ENCODE measurements around the gene KCP. TPM values are rescaled to one million over a fixed set of nuclear protein-coding genes. Genes with fewer than 3 reads are reported as not detected.

Gene KCP
- polyA plus RNA-seq, 3 donors = 0.11 to 0.16 TPM; not detected in 1

DNA sequence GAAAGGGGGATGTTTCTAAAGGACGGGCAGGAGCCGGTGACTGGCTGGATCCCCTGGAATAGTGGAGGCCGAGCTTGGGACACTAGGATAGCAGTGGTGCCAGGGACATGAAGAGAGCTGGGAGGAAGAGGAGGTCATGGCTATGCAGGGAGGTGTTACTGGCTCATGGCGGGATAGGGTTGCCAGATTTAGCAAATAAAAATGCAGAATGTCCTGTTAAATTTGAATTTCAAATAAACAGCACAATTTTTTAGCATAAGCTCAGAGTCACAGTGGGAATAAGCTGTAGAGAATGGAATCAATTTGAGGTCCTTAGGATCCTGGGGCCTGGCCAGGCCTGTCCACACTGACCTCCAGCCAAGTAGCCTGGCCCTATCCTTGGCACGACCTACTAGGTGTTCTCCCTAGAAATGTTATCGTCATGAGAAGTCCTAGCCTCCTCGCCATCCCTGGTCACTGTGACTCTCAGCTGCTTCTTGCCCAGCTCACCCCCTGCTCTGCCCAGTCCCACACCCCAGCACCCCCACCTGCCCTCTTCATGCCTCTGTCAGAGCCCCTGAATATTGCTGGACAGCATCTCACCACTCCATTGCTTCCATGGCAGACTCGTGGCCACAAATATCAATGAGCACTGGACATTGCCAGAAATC is 7.6 kb upstream of the KCP start:
- no peaks in the 10 kb centered on the region for H3K36me3 ChIP-seq (replicated peaks in 1 of 2; ENCODE audit: control insufficient read depth in 1 of 2, insufficient read depth in 2 of 2, low read length in 2 of 2)
- no peaks in the 10 kb centered on the region for H4K20me1 ChIP-seq (ENCODE audit: insufficient read depth, low read length)
- peaks cover 4 to 9% of the 10 kb centered on the region in 2 donors for H3K36me3 Mint-ChIP-seq
- peaks cover 26% of the 10 kb centered on the region for H3K4me1 Mint-ChIP-seq
- no peak overlapping the region for H2AFZ ChIP-seq (ENCODE audit: insufficient read depth, low read depth, low read length, poor library complexity, severe bottlenecking)
- peaks cover 40 to 53% (median 46%) of the 10 kb centered on the region in 3 donors for H3K27me3 Mint-ChIP-seq (ENCODE audit: low read depth in 3 of 3)
- H3K4me2 ChIP-seq (replicated peaks; ENCODE audit: extremely low read depth, low read length, poor library complexity, severe bottlenecking) = no peak overlapping the region
- H3K79me2 ChIP-seq (ENCODE audit: insufficient read depth, low read length) = no peaks in the 10 kb centered on the region
- 98% methylated on average over 7 of the region's 8 CpGs for WGBS (ENCODE audit: insufficient coverage)
- H3K27ac ChIP-seq (ENCODE audit: low read depth in 1 of 2, low read length in 2 of 2) = no peak overlapping the region
- peaks cover 2 to 17% (median 9%) of the 10 kb centered on the region in 7 donors for H3K9me3 Mint-ChIP-seq
- no peak overlapping the region for H3K4me3 Mint-ChIP-seq
- H3K9me3 ChIP-seq (replicated peaks in 1 of 2; ENCODE audit: control insufficient read depth in 1 of 2, insufficient read depth in 1 of 2, low read length in 2 of 2) = no peaks in the 10 kb centered on the region
- no peak overlapping the region for H3K4me3 ChIP-seq (replicated peaks in 1 of 3; ENCODE audit: low read depth in 2 of 3, low read length in 3 of 3)
- DNase-seq = no peak
- TF ChIP-seq, protein P1, sequence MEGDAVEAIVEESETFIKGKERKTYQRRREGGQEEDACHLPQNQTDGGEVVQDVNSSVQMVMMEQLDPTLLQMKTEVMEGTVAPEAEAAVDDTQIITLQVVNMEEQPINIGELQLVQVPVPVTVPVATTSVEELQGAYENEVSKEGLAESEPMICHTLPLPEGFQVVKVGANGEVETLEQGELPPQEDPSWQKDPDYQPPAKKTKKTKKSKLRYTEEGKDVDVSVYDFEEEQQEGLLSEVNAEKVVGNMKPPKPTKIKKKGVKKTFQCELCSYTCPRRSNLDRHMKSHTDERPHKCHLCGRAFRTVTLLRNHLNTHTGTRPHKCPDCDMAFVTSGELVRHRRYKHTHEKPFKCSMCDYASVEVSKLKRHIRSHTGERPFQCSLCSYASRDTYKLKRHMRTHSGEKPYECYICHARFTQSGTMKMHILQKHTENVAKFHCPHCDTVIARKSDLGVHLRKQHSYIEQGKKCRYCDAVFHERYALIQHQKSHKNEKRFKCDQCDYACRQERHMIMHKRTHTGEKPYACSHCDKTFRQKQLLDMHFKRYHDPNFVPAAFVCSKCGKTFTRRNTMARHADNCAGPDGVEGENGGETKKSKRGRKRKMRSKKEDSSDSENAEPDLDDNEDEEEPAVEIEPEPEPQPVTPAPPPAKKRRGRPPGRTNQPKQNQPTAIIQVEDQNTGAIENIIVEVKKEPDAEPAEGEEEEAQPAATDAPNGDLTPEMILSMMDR (IDR thresholded peaks at IDR 0.05) = no peak
- H3K9ac ChIP-seq (ENCODE audit: insufficient read depth, low read length, poor library complexity, severe bottlenecking) = no peak overlapping the region
- no peak overlapping the region for H3K27ac Mint-ChIP-seq
- H3K27me3 ChIP-seq (ENCODE audit: control insufficient read depth in 2 of 2, insufficient read depth in 2 of 2, low read length in 2 of 2) = peaks cover 9 to 36% of the 10 kb centered on the region in 2 donors
- intact Hi-C loops (cut with micrococcal nuclease) = no loop called here
- H3K4me1 ChIP-seq (ENCODE audit: control insufficient read depth in 1 of 2, insufficient read depth in 2 of 2, low read length in 2 of 2) = peaks cover 17 to 29% of the 10 kb centered on the region in 2 donors

DNA sequence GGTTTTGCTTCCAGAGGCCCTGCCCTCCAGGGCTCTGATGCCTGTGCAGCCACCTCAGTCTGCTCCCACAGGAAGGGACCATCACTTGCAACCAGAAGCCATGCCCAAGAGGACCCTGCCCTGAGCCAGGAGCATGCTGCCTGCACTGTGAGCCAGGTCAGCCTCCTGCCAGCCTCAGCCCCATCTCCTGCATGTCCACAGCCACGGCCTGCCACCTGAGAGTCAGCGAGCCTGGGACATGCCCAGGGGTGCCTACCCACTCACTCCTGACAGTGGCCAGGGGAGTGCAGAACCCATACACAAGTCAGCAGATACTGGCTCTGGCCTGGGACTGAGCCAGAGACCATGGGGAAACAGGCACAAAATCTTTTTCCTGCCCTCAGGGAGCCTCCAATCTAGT is 6.6 kb upstream of the KCP start:
- H3K4me2 ChIP-seq (replicated peaks; ENCODE audit: extremely low read depth, low read length, poor library complexity, severe bottlenecking) = no peak overlapping the region
- WGBS (ENCODE audit: insufficient coverage) = 100% methylated on average over 2 of the region's 2 CpGs
- H3K9ac ChIP-seq (ENCODE audit: insufficient read depth, low read length, poor library complexity, severe bottlenecking) = no peak overlapping the region
- Mint-ChIP-seq H3K9me3 (peaks cover 2 to 17% (median 9%) of the 10 kb centered on the region in 7 donors), H3K36me3 (peaks cover 4 to 9% of the 10 kb centered on the region in 2 donors), H3K27ac (no peak overlapping the region), H3K4me1 (peaks cover 23% of the 10 kb centered on the region), H3K27me3 (ENCODE audit: low read depth in 3 of 3) (peaks cover 40 to 53% (median 46%) of the 10 kb centered on the region in 3 donors), H3K4me3 (no peak overlapping the region)
- H3K4me3 ChIP-seq (replicated peaks in 1 of 3; ENCODE audit: low read depth in 2 of 3, low read length in 3 of 3) = no peak overlapping the region
- DNase-seq = no peak
- H3K36me3 ChIP-seq (replicated peaks in 1 of 2; ENCODE audit: control insufficient read depth in 1 of 2, insufficient read depth in 2 of 2, low read length in 2 of 2) = no peaks in the 10 kb centered on the region
- no peak overlapping the region for H2AFZ ChIP-seq (ENCODE audit: insufficient read depth, low read depth, low read length, poor library complexity, severe bottlenecking)
- H3K27ac ChIP-seq (ENCODE audit: low read depth in 1 of 2, low read length in 2 of 2) = no peak overlapping the region
- H3K27me3 ChIP-seq (ENCODE audit: control insufficient read depth in 2 of 2, insufficient read depth in 2 of 2, low read length in 2 of 2) = peaks cover 9 to 36% of the 10 kb centered on the region in 2 donors
- TF ChIP-seq, protein P1 (IDR thresholded peaks at IDR 0.05) = no peak
- intact Hi-C loops (cut with micrococcal nuclease) = no loop called here
- no peaks in the 10 kb centered on the region for H4K20me1 ChIP-seq (ENCODE audit: insufficient read depth, low read length)
- no peaks in the 10 kb centered on the region for H3K79me2 ChIP-seq (ENCODE audit: insufficient read depth, low read length)
- H3K9me3 ChIP-seq (replicated peaks in 1 of 2; ENCODE audit: control insufficient read depth in 1 of 2, insufficient read depth in 1 of 2, low read length in 2 of 2) = no peaks in the 10 kb centered on the region
- peaks cover 14 to 19% of the 10 kb centered on the region in 2 donors for H3K4me1 ChIP-seq (ENCODE audit: control insufficient read depth in 1 of 2, insufficient read depth in 2 of 2, low read length in 2 of 2)

Measured in CD14-positive monocyte (primary cell).